ENCODE results near the gene PRF1.
"Not testable (repeated sequence)": the region's sequence is repeated elsewhere in the genome, so short reads cannot be mapped to it uniquely, and the experiment has no call there.

The PRF1 gene

GRCh38 chr10:70585578-70586169 lies 16.9 kb downstream of the PRF1 start:
- DNase-seq (ENCODE audit: low read depth): no peak
- no peak for TF ChIP-seq CTCF (conservative IDR thresholded peaks at IDR 0.05; ENCODE audit: low read depth, low read length)
- H3K4me3 ChIP-seq (ENCODE audit: low read length): no peak overlapping the region

GRCh38 chr10:70584909-70585544 lies 17.5 kb downstream of the PRF1 start:
- DNase-seq (ENCODE audit: low read depth): peak; percentile 68
- TF ChIP-seq CTCF (conservative IDR thresholded peaks at IDR 0.05; ENCODE audit: low read depth, low read length): no peak
- H3K4me3 ChIP-seq (ENCODE audit: low read length): no peak overlapping the region

DNA sequence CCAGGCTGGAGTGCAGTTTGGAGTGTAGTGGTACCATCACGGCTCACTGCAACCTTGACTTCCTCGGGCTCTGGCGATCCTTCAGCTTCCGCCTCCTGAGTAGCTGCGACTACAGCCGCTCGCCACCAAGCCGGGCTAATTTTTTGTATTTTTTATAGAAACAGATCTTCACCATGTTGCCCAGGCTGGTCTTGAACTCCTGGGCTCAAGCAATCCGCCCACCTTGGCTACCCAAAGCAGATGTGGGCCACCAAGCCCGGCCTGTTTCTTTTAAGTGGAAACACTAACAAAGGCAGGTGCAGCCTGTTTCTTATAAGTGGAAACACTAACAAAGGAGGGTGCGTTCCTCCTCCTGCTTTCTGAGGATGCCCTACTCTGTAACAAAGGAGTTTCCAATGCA lies 18.2 kb downstream of the PRF1 start:
- no peak for DNase-seq (ENCODE audit: low read depth)
- H3K4me3 ChIP-seq (ENCODE audit: low read length): no peak overlapping the region
- no peak for TF ChIP-seq CTCF (conservative IDR thresholded peaks at IDR 0.05; ENCODE audit: low read depth, low read length)

- H3K4me3 ChIP-seq (ENCODE audit: low read length): no peak overlapping the region
- TF ChIP-seq CTCF (conservative IDR thresholded peaks at IDR 0.05; ENCODE audit: low read depth, low read length): no peak
- no peak for DNase-seq (ENCODE audit: low read depth)
These were observed 18.9 kb downstream of the PRF1 start for GRCh38 chr10:70583669-70584037.

GRCh38 chr10:70582793-70583668 lies 19.5 kb downstream of the PRF1 start:
- no peak for DNase-seq (ENCODE audit: low read depth)
- H3K4me3 ChIP-seq (ENCODE audit: low read length): no peak overlapping the region
- no peak for TF ChIP-seq CTCF (conservative IDR thresholded peaks at IDR 0.05; ENCODE audit: low read depth, low read length)

DNA sequence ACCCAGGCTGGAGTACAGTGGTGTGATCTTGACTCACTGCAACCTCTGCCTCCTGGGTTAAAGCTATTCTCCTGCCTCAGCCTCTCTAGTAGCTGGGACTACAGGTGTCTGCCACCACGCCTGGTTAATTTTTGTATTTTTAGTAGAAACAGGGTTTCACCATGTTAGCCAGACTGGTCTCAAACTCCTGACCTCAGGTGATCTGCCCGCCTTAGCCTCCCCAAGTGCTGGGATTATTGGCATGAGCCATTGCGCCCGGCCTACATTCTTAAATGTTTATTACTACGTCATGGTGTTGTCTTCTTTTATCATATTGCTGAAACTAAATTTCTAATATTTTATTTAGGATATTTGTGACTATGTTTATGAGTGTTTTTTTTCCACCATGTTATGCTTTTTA lies 21.4 kb downstream of the PRF1 start:
- H3K4me3 ChIP-seq (ENCODE audit: low read length); DNase-seq (ENCODE audit: low read depth): not testable (repeated sequence)

DNA sequence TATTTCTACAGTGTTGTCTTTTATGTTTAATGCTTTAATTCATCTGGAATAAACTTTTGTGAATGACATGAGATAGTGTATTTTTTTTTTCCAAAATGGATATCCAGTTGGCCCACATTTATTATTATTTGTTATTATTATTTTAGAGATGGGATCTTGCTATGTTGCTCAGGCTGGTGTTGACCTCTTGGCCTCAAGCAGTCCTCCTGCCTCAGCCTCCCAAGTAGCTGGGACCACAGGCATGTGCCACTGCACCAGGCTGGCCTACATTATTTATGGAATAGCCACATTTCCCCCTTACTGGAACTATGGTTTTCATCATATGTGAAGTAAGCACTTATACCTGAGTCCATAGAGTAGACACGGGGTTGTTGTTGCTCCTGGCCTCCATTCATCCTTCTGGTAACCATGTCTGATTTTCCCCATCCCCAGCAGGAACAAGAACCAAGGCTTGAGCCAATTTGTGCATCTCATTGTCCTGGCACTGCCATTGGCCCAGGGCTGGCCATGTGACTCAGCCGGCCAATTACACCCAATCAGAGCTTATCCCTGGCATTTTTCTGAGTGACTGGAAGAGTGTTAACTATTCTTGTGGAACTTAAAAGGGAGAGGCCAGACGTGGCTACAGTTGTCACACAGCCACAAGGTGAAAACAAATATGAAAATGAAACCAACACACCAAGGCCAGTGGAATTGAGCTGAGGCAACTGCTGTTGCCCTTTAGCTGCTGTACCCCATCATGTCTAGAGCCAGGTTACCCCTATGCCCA lies 23.1 kb downstream of the PRF1 start:
- no peak for TF ChIP-seq CTCF (conservative IDR thresholded peaks at IDR 0.05; ENCODE audit: low read depth, low read length)
- DNase-seq (ENCODE audit: low read depth): no peak
- H3K4me3 ChIP-seq (ENCODE audit: low read length): no peak overlapping the region
